ENCODE measurements around the gene DNM2.

The DNM2 gene

DNA sequence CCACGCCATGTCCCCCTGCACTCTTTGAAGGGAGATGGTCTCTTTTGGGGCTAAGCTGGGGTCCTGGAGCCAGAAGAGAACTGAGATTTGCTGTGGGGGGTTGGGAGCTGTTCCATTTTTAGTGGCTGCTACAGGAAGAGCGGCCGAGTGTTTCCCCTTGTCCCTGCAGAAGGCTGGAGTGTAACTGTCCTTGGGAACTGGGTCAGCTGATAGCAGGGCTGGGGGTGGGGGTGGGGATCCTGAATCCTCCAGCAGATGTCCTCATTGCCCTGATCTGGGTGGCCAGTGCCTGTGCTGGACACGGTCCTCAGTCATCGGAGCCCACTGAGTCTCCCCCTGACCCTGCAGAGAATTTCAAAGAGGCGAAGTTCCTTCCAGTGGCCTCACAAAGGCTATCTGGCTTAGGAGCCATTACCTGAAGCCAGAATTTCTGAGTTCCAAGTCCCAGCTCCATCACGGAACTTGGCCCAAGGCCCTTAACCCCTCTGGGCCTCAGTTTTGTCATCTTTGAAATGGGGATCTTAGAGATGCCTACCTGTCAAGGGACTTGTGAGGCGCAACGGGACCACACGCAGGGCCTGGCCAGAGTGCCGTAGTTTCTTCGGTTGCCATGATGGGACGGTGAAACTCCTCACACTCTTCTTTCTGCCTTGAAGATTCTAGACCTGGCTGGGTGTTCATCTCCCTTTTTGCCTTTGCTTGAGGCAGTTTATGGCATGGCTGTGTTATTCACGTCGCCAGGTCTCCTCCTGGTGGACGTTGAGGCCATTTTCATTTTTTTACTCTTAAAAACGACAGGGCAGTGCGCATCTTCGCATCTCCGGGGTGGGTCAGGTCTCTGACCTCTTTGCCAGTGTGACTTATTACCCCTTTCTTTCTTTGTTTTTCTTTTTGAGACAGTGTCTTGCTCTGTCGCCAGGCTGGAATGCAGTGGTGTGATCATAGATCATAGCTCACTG is 51.9 kb downstream of the DNM2 start:
- no peak for DNase-seq (ENCODE audit: low read depth in 2 of 2, low spot score in 1 of 2)

DNA sequence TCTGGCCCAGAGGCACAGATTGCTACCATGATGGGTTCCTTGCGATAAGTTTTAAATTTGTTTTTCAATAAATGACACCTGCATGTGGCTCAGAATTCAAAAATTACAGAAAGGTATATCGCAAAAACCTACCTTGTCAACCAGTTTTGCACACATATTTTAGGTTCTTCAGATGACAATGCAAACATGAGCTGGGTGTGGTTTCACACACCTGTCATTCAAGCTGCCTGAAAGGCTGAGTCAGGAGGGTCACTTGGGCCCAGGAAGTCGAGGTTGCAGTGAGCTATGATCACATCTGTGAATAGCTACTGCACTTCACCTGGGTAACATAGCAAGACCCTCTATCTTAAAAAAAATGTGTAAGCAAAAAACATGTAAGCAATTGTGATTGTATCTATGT is 56.1 kb downstream of the DNM2 start:
- DNase-seq (ENCODE audit: low read depth in 2 of 2, low spot score in 1 of 2), result no peak

DNA sequence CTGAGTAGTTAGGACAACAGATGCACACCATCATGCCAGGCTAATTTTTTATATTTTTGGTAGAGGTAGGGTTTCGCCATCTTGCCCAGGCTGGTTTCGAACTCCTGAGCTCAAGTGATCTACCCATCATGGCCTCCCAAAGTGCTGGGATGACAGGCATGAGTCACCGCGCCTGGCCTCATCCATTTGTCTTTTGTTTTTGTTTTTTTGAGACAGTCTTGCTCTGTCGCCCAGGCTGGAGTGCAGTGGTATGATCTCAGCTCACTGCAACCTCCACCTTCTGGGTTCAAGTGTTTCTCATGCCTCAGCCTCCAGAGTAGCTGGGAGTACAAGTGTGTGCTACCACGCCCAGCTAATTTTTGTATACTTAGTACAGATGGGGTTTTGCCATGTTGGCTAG is 57.0 kb downstream of the DNM2 start:
- no peak for DNase-seq (ENCODE audit: low read depth in 2 of 2, low spot score in 1 of 2)

DNA sequence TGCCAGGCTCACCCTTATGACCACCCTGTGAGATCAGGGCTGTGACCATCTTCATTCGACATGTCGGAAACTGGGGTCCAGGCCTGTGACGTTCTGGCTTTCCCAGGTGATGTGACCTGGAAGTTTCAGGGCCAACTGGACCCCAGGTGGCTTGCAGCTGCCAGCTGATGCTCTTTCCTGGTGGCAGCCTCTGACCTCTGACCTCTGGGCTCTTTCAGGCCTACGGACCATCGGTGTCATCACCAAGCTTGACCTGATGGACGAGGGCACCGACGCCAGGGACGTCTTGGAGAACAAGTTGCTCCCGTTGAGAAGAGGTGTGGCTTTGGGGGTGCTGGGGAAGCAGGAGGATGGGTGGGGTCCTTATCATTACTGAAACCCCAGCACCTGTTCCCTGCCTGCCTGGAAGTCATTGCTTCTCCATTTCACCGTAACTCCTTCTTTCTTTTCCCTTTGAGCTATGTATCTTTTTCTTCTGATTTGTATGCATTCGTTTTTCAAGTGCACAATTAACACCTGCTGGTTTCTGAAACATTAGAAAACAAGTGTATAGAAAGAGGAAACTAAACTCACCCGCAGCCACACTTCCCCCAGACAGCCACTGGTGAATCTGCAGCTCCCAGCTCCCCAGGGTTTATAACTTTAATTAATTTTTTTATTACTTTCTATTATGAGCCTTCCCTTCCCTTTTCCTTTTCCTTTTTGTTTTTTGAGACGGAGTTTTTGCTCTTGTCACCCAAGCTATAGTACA is 59.2 kb downstream of the DNM2 start:
- no peak for DNase-seq (ENCODE audit: low read depth in 2 of 2, low spot score in 1 of 2)

DNA sequence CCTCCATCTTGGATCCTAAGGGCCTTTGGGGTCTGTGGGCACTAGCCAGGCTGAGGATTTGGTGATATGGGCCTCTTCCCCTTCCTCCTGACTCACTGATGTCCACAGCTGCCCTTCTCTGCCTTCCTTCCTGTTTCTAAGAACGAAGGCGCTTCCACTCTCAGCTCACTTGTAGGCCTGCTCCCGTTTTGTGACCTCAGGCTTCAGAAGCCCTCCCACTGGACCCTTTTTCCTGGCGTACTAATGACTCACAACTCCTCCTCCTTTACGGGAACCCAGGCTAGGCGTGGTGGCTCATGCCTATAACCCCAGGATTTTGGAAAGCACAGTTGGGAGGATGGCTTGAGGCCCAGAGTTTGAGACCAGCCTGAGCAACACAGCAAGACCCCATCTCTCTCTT is 62.5 kb downstream of the DNM2 start:
- DNase-seq (ENCODE audit: low read depth in 2 of 2, low spot score in 1 of 2), result no peak

DNA sequence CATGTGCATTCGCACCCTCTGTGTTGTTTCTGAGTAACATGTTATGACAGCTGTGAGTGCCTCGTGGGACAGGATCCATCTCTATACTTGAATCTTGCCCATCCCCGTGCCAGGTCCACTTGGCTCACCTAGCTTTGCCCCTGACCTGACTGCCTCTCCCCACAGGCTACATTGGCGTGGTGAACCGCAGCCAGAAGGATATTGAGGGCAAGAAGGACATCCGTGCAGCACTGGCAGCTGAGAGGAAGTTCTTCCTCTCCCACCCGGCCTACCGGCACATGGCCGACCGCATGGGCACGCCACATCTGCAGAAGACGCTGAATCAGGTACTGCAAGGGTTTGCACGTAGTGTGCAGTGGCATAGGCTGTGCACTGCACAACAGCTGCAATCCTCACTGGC is 64.9 kb downstream of the DNM2 start:
- no peak for DNase-seq (ENCODE audit: low read depth in 2 of 2, low spot score in 1 of 2)

DNA sequence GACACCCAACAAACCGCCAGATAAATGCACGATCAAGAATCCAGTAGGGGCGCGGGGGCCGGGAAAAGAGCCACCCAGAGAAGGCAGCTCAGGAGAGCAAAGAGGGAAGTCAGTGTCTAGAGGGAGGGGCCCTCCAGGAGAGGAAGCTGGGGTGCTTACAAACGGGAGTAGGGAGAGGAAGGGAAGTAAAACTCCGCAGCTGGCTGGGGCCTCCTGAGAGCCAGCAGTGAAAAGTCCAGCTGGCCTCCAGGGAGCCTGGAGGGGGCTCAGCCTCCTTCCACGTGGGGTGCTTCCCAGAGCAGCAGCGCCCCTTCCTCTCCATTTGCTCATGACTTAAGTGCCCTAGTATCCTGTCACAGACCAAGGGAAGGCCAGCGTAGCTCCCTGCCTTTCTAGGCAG is 66.4 kb downstream of the DNM2 start:
- no peak for DNase-seq (ENCODE audit: low read depth in 2 of 2, low spot score in 1 of 2)

DNA sequence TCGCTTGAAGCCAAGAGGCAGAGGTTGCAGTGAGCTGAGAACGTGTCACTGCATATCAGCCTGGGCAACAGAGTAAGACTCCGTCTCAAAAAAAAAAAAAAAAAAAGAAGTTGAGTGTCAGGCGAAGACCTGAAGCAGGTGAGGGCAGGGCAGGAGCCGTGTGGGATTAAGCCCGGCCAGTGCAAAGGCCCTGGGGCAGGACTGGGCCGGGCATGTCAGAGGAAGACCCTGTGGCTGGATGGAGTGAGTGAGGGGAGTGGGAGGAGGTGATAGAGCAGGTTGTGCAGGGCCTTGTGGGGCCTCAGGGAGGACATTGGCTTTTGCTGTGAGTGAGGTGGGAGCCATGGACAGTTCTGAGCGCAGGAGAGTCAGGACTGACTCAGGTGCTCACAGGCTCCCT is 70.3 kb downstream of the DNM2 start:
- DNase-seq (ENCODE audit: low read depth in 2 of 2, low spot score in 1 of 2), result no peak

DNA sequence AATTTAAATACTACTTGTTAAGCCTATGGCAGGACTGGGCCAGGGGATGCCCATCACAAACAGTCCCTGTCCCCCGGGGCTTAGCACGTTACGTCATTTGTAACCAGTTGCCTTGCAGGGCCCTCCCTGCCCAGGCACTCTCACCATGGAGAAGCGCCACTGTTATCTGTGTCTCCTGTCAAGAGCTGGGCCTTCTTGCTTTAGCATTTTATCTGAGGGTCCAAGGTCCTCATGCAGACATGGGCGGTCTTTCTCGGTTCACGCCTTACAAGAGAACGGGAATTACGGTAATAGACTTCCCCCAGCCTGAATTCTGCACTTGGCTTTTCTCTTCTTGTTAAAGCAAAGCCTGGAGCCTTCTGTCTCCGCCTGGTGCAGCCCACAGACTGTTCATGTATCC is 72.0 kb downstream of the DNM2 start:
- DNase-seq (ENCODE audit: low read depth in 2 of 2, low spot score in 1 of 2), result no peak

DNA sequence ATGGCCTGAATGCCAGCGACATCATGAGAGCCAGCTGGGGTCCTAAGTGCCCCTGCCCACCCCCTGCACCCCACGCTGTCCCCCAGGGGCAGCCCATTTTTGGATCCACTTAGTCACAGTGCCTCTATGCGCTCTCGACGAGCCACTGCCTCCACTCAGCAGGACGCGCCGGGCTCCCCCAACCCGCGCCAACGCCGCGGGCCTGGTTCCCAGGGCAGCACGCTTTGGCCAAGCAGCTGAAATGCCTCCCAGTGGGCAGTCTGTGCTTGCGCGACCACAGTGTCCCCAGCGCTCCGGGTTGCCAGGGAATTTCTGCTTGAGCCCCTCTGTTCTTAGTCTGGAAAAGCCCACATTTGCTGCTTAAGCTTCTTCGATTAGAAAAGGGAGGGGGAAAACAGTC is 78.8 kb downstream of the DNM2 start:
- DNase-seq (ENCODE audit: low read depth in 2 of 2, low spot score in 1 of 2), result no peak

DNA sequence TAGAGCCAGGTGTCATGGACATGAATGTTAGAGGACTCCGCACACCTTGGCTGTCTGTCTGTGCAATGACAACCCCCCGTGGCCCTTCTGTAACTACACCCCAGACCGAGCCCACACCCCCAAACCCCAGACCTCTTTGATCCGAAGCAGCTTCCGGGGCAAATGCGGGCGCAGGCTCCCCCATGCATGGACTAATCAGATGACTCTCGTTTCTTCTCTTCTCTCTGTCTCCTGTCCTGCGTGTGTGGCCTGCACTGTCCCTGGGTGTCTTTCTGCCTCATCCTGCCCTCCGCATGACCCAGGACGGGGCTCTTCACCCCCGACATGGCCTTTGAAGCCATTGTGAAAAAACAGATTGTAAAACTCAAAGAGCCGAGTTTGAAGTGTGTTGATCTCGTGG is 79.2 kb downstream of the DNM2 start:
- DNase-seq (ENCODE audit: low read depth in 2 of 2, low spot score in 1 of 2), result peak; percentile 25 to 30

DNA sequence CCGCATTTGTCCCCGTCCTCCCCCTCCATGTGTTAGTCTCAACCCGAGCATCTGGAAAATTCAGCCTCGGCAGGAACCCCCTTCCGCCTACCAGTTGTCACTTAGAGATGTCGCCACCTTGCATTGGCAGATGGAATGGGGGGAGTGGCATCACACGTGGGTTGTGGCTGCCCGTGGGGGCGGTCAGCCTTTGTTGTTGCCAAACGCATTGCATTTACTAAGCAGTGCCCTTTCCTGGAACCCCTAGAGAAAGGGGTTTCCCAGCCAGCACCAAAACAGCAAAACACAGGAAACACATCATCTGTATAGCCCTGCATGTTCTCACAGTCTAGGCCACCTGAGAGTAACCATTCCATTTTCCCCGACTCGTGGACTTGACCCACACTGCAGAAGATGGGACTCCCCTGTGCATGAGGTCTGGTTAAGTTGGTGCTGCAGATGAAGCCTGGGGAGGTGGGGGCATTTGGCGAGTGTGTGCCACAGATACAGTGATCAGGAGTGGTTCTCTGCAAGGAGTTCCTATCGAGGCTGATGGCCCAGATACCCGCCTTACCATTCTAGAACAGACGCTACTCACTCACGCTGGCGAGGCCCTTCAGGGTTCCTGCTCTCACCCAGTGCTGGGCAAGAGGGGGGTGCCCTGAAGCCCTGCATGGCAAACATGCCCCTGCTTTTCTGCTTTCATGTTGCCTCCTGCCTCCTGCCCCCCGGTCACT is 79.8 kb downstream of the DNM2 start:
- DNase-seq (ENCODE audit: low read depth in 2 of 2, low spot score in 1 of 2), result peak; percentile 62 to 73

DNA sequence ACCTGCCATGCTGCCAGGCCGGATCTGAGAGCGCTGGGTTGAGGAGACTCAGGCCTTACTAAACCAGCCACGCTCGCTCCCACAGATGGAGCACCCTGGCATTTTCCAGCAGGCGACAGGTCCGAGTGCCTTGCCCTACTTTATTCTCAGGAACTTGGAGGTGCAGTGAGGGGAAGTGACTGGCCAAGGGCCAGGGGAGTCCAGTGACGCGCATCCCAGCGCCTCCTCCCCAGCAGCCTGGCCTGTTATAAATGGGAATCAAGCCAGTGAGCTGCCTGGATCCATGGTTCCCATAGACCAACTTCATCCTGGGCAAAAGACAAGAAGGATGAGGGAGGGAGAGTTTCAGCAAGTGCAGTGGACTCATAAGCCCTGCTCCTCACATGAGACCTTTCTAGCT is 82.6 kb downstream of the DNM2 start:
- no peak for DNase-seq (ENCODE audit: low read depth in 2 of 2, low spot score in 1 of 2)

DNA sequence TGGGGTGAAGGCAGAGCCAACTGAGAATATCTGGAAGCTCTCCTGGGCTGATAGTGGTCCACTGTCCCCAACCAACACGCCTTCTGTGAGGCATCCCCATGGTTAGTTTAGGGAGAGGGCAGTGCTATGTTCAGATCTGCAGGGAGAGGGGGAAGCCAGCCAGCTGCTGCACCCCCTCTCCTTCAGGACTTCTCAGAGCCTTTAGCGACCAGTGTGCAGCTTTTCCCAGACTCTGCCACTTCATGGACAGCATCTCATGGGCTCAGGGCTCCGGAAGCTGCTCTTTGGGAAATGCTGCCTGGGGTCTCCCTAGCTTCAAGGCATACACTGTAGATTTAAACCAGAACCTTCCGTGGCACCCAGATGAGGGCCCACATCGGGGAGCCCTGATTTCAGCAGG is 84.6 kb downstream of the DNM2 start:
- DNase-seq (ENCODE audit: low read depth in 2 of 2, low spot score in 1 of 2), result no peak

DNA sequence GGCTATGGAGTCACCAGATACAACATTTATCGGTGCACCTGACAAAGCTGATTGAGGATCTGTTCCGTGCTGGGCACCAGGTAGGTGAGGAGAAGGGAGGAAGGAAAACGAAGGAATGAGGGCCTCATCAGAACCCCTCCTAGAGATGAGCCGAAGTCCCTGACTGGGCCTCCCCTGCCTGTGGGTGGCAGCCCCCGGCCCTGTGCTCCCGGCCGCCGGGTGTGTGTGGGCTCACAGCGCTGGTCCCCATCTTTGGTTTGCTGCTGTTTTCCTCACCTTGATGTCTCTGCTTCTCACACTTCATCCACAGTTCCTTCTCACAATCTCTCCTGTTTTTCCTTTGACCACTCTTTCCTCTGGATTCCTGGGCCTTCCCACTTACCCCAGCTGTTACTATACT is 85.4 kb downstream of the DNM2 start:
- no peak for DNase-seq (ENCODE audit: low read depth in 2 of 2, low spot score in 1 of 2)

DNA sequence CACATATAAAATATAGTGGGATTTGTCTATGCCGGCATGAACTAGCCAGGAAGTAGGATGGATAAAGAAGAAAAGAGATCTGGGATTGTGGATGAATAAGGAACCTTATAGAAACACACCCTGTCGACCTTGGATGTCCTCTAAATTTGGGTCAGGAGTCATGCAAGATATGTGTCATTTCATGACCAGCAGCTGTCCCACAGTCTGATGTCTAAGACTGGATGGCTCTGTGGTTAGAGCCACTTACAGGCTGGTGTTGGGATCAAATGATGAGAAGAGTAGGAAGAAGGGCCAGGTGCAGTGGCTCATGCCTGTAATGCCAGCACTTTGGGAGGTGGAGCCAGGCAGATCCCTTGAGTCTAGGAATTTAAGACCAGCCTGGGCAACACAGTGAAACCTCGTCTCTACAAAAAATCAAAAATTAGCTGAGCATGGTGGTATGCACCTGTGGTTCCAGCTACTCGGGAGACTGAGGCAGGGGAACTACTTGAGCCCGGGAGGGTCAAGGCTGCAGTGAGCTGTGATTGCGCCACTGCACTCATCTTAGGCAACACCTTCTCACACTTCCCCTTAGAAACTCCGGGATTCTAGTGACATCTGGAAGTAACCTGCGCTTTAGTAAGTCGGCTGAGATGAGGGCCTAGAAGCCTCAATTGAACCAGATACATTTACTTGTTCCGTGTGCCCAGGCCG is 87.3 kb downstream of the DNM2 start:
- DNase-seq (ENCODE audit: low read depth in 2 of 2, low spot score in 1 of 2), result no peak

DNA sequence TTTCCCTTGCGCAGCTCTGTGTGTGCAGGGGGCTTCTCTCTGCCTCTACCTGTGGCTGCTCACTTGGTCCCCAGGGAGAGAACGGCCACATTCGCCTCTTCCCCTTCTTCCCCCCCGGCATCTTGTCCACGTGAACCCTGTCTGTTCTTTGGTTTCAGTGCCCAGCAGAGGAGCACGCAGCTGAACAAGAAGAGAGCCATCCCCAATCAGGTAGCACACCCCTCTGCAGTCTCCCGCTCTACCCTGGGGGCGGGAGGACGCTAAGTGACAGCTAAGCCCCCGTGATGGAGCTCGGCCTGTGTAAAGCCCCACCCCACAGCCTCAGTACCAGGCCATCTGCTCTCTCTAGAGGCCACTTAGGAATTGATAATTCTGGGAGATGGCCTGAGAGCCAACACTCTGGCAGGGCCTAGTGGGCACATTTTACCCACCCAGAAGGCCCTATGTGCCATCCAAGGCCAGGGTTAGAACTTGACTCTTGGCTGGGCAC is 87.9 kb downstream of the DNM2 start:
- no peak for DNase-seq (ENCODE audit: low read depth in 2 of 2, low spot score in 1 of 2)

DNA sequence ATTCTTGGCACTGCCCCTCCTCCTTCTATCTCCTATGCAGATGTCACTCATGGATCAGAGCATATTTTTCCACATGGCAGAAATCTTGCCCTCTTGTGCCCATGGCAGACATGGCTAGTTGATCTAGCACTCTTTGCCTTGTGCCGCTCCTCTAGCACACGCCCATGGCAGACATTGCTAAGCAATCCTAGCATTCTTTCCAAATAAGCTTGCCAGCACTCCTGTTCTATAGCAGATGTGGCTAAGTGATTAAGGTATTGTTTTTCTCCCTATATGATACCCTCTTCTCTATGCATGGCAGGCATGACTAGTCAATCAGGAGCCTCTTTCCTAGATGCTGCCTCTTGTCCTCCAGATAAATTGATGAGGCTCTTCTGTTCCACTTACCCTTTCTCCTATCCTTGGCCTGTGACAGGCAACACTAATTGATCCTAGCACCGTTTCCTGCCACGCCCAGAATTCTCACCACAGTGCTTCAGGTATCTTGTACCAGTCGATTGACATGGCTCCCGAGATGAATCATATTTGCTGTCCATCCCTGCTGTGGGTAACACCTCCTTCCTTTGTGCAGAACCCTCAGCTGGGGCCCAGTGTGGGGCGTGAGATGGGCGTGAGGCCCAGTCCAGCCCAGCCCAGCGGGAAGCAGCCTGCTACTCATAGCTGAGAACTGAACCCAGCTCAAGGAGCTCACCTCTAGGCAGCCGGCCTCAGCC is 91.2 kb downstream of the DNM2 start:
- no peak for DNase-seq (ENCODE audit: low read depth in 2 of 2, low spot score in 1 of 2)

DNA sequence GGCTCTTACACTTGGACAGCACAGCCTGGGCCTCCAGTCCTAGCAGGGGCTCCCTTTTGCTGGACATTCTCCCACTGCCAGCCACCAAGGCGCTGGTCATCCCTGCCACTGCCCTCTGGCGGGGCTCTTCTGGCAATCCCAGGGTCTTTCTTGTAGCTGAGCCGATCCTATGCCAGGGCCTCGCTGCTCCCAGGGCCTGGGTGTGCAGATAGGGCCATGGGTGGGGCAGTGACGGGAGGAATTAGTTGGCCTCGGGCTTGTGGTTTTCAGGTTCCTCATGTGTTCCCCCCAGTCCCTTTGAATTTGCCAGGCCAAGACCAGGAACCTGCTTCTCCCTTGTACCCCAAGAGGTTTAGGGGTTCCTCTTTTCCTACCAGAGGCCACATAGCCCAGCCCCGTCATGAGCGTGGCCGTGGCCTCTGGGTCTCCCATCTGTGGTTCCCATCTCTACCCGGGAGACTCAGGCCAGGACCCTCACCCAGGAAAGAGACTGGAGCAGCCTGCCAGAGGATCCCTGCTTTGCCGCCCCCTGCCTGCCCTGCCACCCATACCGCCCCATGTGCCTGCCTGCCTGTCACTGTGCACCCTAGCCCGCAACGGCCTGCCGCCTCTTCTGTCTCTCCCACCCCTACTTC is 91.9 kb downstream of the DNM2 start:
- no peak for DNase-seq (ENCODE audit: low read depth in 2 of 2, low spot score in 1 of 2)
